ENCODE measurements around the gene PFDN2.

Gene PFDN2

DNA sequence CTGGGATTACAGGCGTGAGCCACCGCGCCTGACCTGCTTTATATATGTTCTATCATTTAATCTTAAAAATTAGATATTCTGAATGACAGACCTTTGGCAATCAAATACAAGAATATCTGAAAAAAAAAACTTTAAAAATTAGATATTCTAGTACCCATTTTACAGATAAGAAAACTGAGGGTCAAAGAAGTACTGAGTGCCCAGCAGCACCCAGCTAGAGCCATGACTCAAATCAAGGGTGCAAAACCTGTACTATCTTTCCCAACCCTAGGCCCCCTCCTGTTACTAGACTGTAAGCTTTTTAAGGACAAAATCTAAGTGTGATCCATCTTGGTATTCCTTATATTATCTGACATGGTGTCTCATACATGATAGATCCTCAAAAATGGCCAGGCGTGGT, 56.4 kb downstream of the PFDN2 start:
- DNase-seq = no peak

DNA sequence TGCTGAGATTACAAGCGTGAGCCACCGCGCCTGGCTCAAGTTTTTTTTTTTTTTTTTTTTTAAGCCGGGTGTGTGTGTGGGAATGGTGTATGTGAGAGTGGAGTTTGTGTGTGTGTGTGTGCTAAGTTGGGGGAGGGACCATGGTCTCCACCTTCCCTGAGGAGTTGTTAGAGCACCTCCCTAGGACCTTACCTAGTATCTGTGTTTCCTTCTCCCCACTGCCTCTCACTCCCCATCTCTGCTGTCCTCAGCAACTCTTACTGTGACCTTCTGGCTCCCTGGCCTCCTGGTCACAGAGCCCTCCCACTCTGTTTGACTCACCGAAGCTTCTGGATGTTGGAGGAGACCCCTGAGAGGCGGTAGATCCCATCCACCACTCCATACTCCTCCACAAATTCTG, 58.5 kb downstream of the PFDN2 start:
- no peak for DNase-seq

DNA sequence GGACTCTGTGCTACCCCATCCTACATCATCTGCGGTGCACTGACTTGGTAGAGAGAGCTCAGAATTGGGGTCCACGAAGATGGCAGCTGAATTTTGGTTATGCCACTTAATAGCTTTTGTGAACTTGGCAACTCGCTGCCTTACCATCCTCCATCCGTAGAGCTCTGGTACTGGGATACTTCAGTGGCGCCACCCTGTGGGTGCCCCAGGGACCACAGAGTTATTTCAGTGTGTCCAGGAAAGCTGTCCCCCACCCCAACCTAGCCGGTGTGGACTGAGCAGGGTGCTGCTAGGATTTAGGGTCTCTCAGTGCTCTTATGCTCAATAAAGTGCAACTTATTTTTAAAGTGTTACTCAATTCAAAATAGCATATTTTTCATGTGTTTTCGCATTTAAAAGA, 63.0 kb downstream of the PFDN2 start:
- no peak for DNase-seq

- no peak for DNase-seq
These were observed 63.6 kb downstream of the PFDN2 start for GRCh38 chr1:161054232-161054631.

GRCh38 chr1:161052899-161053298, 64.9 kb downstream of the PFDN2 start:
- DNase-seq = no peak

- no peak for DNase-seq
These were observed 66.6 kb downstream of the PFDN2 start for GRCh38 chr1:161051219-161051618.

Data from nucleus accumbens (tissue), 56 donors.